T-cell (primary cell): ENCODE results near the gene RPS6KA2. TPM values are rescaled to one million over a fixed set of nuclear protein-coding genes. Genes with fewer than 3 reads are reported as not detected.
"Not testable (repeated sequence)": the region's sequence is repeated elsewhere in the genome, so short reads cannot be mapped to it uniquely, and the experiment has no call there.

ENCODE experiments used
- ATAC-seq, 4 experiments: fragments of 200-7000 bp in 3 of 4; fragments of 150-1000 bp in 1 of 4; cut with Tn5 transposase; replicated peaks in 1 of 4; 1 replicate in 3 of 4; 2 replicates in 1 of 4; pipeline ENCODE4 v1.10.0; 2021; ENCODE audit warnings: moderate library complexity in 3 of 4, mild to moderate bottlenecking in 2 of 4, moderate number of reproducible peaks in 1 of 4
- CTCF ChIA-PET, 2 donors: fragments of 300-600 bp; sonication (Branson Sonifier 250); formaldehyde crosslinking; loops; one replicate each; lab custom pipeline; 2022; ENCODE audit warnings: antibody characterized with exemption in 2 of 2; lab: Charles Lee
- POLR2A ChIA-PET, 2 donors: fragments of 300-600 bp; sonication (Branson Sonifier 250); formaldehyde crosslinking; loops; one replicate each; lab custom pipeline; 2022; ENCODE audit warnings: antibody characterized with exemption in 2 of 2; lab: Charles Lee
- DNase-seq, 35 experiments: peaks; one replicate each; pipeline versions ENCODE4 v3.0.0 to v3.0.0-alpha.2; 2013 to 2023
- H3K27ac ChIP-seq: one replicate; pipeline ENCODE4 v1.5.1; 2013; ENCODE audit warnings: low read length
- H3K27me3 ChIP-seq, 2 experiments: replicated peaks in 1 of 2; 1 replicate in 1 of 2; 2 replicates in 1 of 2; pipeline versions ENCODE4 v1.6.1 to v1.7.0; 2013; ENCODE audit warnings: low read length in 1 of 2, mixed read lengths in 1 of 2; ENCODE audit not compliant: control insufficient read depth in 2 of 2, insufficient read depth in 2 of 2; ENCODE audit errors: extremely low read depth in 1 of 2
- H3K36me3 ChIP-seq, 2 donors: 1 replicate in 1 of 2; 2 replicates in 1 of 2; pipeline versions ENCODE4 v1.6.1 to v1.7.0; 2013; ENCODE audit warnings: low read length in 1 of 2; ENCODE audit not compliant: control insufficient read depth in 2 of 2, insufficient read depth in 1 of 2; ENCODE audit errors: extremely low read depth in 1 of 2
- H3K4me1 ChIP-seq, 2 experiments: 1 replicate in 1 of 2; 2 replicates in 1 of 2; pipeline versions ENCODE4 v1.6.1 to v1.7.0; 2013; ENCODE audit warnings: low read length in 2 of 2, mixed read lengths in 1 of 2; ENCODE audit not compliant: insufficient read depth in 2 of 2, control insufficient read depth in 1 of 2; ENCODE audit errors: extremely low read depth in 1 of 2
- H3K4me3 ChIP-seq, 2 donors: 1 replicate in 1 of 2; 2 replicates in 1 of 2; pipeline versions ENCODE4 v1.5.1 to v1.7.0; 2013; ENCODE audit warnings: mild to moderate bottlenecking in 2 of 2, low read length in 1 of 2, moderate library complexity in 1 of 2; ENCODE audit not compliant: control insufficient read depth in 1 of 2; ENCODE audit errors: extremely low read depth in 1 of 2
- H3K9me3 ChIP-seq: 2 replicates; pipeline ENCODE4 v1.7.0; 2013
- H3K27ac Mint-ChIP-seq, 2 donors: one replicate each; pipeline ENCODE4 v1.8.0; 2020 to 2021; ENCODE audit warnings: mild to moderate bottlenecking in 2 of 2, mixed read lengths in 2 of 2
- H3K27me3 Mint-ChIP-seq, 2 donors: one replicate each; pipeline ENCODE4 v1.8.0; 2021 to 2022; ENCODE audit warnings: mixed read lengths in 2 of 2
- H3K36me3 Mint-ChIP-seq: one replicate; pipeline ENCODE4 v1.8.0; 2021; ENCODE audit warnings: mixed read lengths
- H3K4me1 Mint-ChIP-seq, 3 donors: one replicate each; pipeline ENCODE4 v1.8.0; 2020 to 2022; ENCODE audit warnings: mixed read lengths in 3 of 3, mild to moderate bottlenecking in 1 of 3
- H3K4me3 Mint-ChIP-seq, 3 donors: one replicate each; pipeline ENCODE4 v1.8.0; 2020 to 2022; ENCODE audit warnings: mild to moderate bottlenecking in 3 of 3, mixed read lengths in 3 of 3, moderate library complexity in 3 of 3
- H3K9me3 Mint-ChIP-seq, 3 donors: one replicate each; pipeline ENCODE4 v1.8.0; 2020 to 2022; ENCODE audit warnings: mixed read lengths in 3 of 3
- WGBS: methylation state at CpG from one replicate; pipeline ENCODE4 v1.1.5; 2013; ENCODE audit warnings: missing lambda C conversion rate; ENCODE audit not compliant: insufficient coverage; 5-methylcytosine and 5-hydroxymethylcytosine counted together
- total RNA-seq, 35 experiments: library from RNA in 6 of 35; stranded (reverse) in 6 of 35; fragments of 120-200 nt in 1 of 35; gene quantifications; one replicate each; pipeline versions ENCODE4 v1.2.1 to v1.2.4 and lab custom pipeline; 2013 to 2026

RPS6KA2 gene
- total RNA-seq, 5 donors from 2014 or later (not counting 1 experiment from before 2014, with no cell fraction given) = 4.1 to 21.5 (median 12.4) TPM

DNA sequence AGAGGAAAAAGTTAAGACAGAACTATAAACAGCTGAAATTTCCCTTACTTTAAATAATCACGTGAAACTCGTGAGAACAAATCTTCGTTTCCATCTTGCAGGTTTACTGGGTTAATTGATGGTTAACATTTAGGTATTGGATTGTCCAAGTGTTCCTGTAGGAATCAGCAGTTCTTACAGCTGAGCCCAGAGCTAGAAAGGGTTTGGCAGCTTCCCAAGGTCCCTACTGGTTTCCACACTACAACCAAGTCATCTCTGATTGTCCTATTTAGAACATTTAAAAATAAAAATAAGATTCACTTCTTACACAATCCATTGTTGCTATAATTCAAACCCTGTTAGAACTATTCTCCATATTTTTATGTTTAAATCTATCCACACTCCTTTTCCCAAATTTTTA, 260.1 kb downstream of the RPS6KA2 start:
- Histone ChIP-seq H3K36me3 (peaks cover 2 to 22% of the 10 kb centered on the region in 2 donors), H3K9me3 (no peaks in the 10 kb centered on the region), H3K4me3 (no peak overlapping the region), H3K27me3 (no peaks in the 10 kb centered on the region), H3K27ac (no peak overlapping the region), H3K4me1 (no peaks in the 10 kb centered on the region)
- no peaks in the 10 kb centered on the region for H3K4me1 Mint-ChIP-seq
- no peaks in the 10 kb centered on the region for H3K9me3 Mint-ChIP-seq
- ATAC-seq (no peak), DNase-seq (no peak)
- ChIA-PET POLR2A (no interaction called here), CTCF (no interaction called here)
- H3K4me3 Mint-ChIP-seq = no peak overlapping the region
- H3K27me3 Mint-ChIP-seq = no peaks in the 10 kb centered on the region
- WGBS = no CpG with 5 or more reads among the region's 3 CpGs
- no peak overlapping the region for H3K27ac Mint-ChIP-seq
- peaks cover 40% of the 10 kb centered on the region for H3K36me3 Mint-ChIP-seq

DNA sequence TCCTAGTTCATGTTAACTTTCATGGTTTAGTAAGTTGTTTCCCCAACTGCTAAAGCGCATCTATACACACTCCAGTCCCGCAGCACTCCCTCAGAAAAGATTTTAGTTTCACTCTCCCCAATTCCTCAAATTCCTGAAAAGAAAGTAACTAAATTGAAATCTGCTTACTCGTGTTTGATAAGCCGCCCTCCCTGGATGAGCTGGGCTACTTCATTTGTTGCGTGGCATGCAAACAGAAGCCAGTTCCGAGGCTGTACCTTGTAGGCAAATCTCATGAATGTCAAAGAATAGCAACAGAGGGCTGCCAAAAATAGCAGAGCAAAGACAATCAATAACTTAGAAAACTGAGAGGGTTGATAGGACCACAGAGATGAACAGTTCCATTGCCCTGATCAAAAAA, 261.2 kb downstream of the RPS6KA2 start:
- Histone ChIP-seq H3K4me3 (no peak overlapping the region), H3K4me1 (no peaks in the 10 kb centered on the region), H3K27ac (no peak overlapping the region), H3K36me3 (peaks cover 2 to 22% of the 10 kb centered on the region in 2 donors), H3K27me3 (no peaks in the 10 kb centered on the region), H3K9me3 (no peaks in the 10 kb centered on the region)
- POLR2A ChIA-PET = interaction anchor here in 1 of 2 donors (0.5 kb wide), 1 partner anchor 19 kb away, joined by 3 read pairs; no protein-coding TSS in a partner anchor
- H3K4me1 Mint-ChIP-seq = no peaks in the 10 kb centered on the region
- H3K27ac Mint-ChIP-seq = no peak overlapping the region
- DNase-seq (no peak), ATAC-seq (no peak)
- 93% methylated on average over 3 of the region's 6 CpGs for WGBS
- no peaks in the 10 kb centered on the region for H3K27me3 Mint-ChIP-seq
- no peaks in the 10 kb centered on the region for H3K9me3 Mint-ChIP-seq
- peaks cover 40% of the 10 kb centered on the region for H3K36me3 Mint-ChIP-seq
- CTCF ChIA-PET = no interaction called here
- no peak overlapping the region for H3K4me3 Mint-ChIP-seq

DNA sequence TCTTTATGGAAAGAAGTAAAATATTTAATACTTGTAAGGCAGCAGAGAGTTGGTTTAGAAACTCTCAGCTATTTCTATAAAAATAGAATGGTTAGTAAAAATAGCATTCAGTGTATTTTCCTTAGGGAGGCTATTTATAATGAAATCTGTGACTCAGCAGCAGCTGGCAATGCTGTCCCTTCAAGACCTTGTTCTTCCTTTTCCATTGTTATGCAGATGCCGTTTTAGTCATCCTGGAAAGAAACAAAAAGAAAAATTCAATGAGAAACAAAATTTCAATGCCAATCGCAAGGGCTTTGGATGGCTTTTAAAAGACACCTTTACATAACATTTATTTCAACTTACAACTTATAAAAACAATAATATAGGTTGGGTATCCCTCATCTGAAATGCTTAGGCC, 261.8 kb downstream of the RPS6KA2 start:
- Mint-ChIP-seq H3K4me3 (no peak overlapping the region), H3K9me3 (no peaks in the 10 kb centered on the region), H3K27ac (no peak overlapping the region), H3K27me3 (no peaks in the 10 kb centered on the region), H3K4me1 (no peaks in the 10 kb centered on the region), H3K36me3 (peaks cover 40% of the 10 kb centered on the region)
- Histone ChIP-seq H3K4me1 (no peaks in the 10 kb centered on the region), H3K9me3 (no peaks in the 10 kb centered on the region), H3K36me3 (peaks cover 2 to 22% of the 10 kb centered on the region in 2 donors), H3K27me3 (no peaks in the 10 kb centered on the region), H3K4me3 (no peak overlapping the region), H3K27ac (no peak overlapping the region)
- POLR2A ChIA-PET = no interaction called here
- ATAC-seq (no peak), DNase-seq (no peak)
- CTCF ChIA-PET = no interaction called here
- WGBS = no CpG with 5 or more reads among the region's 2 CpGs

DNA sequence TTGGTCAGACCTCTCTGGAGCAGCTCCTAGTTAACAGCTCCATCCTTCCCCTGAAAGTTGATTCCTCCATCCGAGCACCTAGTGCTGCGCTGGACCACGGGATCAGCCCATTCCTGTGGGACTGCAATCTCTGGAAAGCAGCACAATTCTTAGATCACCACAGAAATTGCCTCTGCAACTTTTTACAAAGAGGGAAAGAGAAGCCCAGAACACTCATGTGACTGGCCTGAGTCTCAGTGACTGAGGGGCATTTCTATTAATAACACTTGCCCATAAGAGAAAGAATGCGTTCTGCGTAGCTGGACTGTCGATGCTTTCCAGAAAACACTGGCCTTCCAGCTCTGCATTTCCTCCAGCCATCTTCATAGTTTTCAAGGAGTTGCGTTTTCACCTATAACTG, 262.6 kb downstream of the RPS6KA2 start:
- Histone ChIP-seq H3K27me3 (no peaks in the 10 kb centered on the region), H3K27ac (no peak overlapping the region), H3K9me3 (no peaks in the 10 kb centered on the region), H3K4me3 (no peak overlapping the region), H3K36me3 (peaks cover 2 to 22% of the 10 kb centered on the region in 2 donors), H3K4me1 (no peaks in the 10 kb centered on the region)
- no peaks in the 10 kb centered on the region for H3K4me1 Mint-ChIP-seq
- ChIA-PET CTCF (no interaction called here), POLR2A (no interaction called here)
- WGBS = 88% methylated on average over 4 of the region's 7 CpGs
- H3K9me3 Mint-ChIP-seq = no peaks in the 10 kb centered on the region
- H3K27me3 Mint-ChIP-seq = peaks cover 0 to 3% of the 10 kb centered on the region in 2 donors
- H3K36me3 Mint-ChIP-seq = peaks cover 36% of the 10 kb centered on the region
- ATAC-seq = no peak
- DNase-seq = no peak
- H3K27ac Mint-ChIP-seq = no peak overlapping the region
- no peak overlapping the region for H3K4me3 Mint-ChIP-seq

DNA sequence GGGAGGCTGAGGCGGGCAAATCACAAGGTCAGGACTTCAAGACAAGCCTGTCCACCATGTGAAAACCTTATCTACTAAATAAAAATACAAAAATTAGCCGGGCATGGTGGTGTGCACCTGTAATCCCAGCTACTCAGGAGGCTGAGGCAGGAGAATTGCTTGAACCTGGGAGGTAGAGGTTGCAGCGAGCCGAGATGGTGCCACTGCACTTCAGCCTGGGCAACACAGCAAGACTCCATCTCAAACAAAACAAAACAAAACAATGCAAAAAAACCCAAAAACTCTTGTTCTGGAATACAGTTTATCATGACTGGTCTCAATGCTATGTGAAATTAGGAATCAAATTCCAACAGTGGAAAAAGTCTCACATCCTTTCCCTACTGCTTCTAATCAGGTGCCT, 264.6 kb downstream of the RPS6KA2 start:
- POLR2A ChIA-PET, H3K9me3 ChIP-seq, H3K4me3 ChIP-seq, DNase-seq, H3K4me1 Mint-ChIP-seq, H3K27ac Mint-ChIP-seq, ATAC-seq, CTCF ChIA-PET, H3K27ac ChIP-seq, H3K4me3 Mint-ChIP-seq, H3K9me3 Mint-ChIP-seq, H3K4me1 ChIP-seq, H3K27me3 ChIP-seq: not testable (repeated sequence)
- H3K36me3 Mint-ChIP-seq = peaks cover 31% of the 10 kb centered on the region
- H3K27me3 Mint-ChIP-seq = peaks cover 8 to 12% of the 10 kb centered on the region in 2 donors
- peaks cover 2 to 22% of the 10 kb centered on the region in 2 donors for H3K36me3 ChIP-seq
- no CpG with 5 or more reads among the region's 4 CpGs for WGBS

DNA sequence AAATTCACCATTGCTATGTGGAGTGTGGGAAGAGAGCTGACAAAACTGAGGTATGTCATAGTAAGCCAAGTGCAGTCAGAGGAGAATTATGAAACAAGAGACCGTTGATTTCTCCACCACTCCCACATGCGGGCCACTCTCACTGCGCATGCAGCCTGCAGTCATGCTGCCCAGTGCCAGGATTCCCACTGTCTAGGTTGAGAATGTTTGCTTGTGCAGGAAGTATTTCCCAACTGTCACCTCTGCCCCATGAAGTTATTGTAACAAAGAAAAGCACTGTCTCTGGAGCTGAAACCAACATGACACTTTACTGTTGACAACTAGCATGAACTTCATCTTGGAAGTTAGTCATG, 266.0 kb downstream of the RPS6KA2 start:
- ATAC-seq (no peak), DNase-seq (no peak)
- H3K9me3 ChIP-seq = no peaks in the 10 kb centered on the region
- peaks cover 0 to 7% (median 6%) of the 10 kb centered on the region in 3 donors for H3K9me3 Mint-ChIP-seq
- no CpG with 5 or more reads among the region's 3 CpGs for WGBS
- H3K4me3 ChIP-seq = no peak overlapping the region
- H3K27me3 Mint-ChIP-seq = peaks cover 10 to 17% of the 10 kb centered on the region in 2 donors
- H3K27ac Mint-ChIP-seq = no peak overlapping the region
- POLR2A ChIA-PET = no interaction called here
- no peaks in the 10 kb centered on the region for H3K4me1 ChIP-seq
- CTCF ChIA-PET = interaction anchor here in 1 of 2 donors (1.0 kb wide), 1 partner anchor 24 kb away, joined by 3 read pairs; no protein-coding TSS in a partner anchor
- H3K4me1 Mint-ChIP-seq = no peaks in the 10 kb centered on the region
- no peak overlapping the region for H3K4me3 Mint-ChIP-seq
- H3K27ac ChIP-seq = no peak overlapping the region
- H3K36me3 ChIP-seq = peaks cover 2 to 22% of the 10 kb centered on the region in 2 donors
- peaks cover 25% of the 10 kb centered on the region for H3K36me3 Mint-ChIP-seq
- H3K27me3 ChIP-seq = no peaks in the 10 kb centered on the region
